Activated T-helper 2 cell treated with anti-CD3 and anti-CD28 coated beads, Interferon-gamma antibody, Interleukin-2, Interleukin-4, amounts not matched to agents 10 μg/mL and 5 μg/mL and 100 μg/mL, durations not matched to agents 14 hours and 24 hours and 36 hours (primary cell): Measurements from ENCODE around the gene SCYGR7. TPM values are rescaled to one million over a fixed set of nuclear protein-coding genes. Genes with fewer than 3 reads are reported as not detected.
"Not testable (repeated sequence)": the region's sequence is repeated elsewhere in the genome, so short reads cannot be mapped to it uniquely, and the experiment has no call there.

Experiments used
- DNase-seq: peaks from one replicate; pipeline ENCODE4 v3.0.0; 2021; ENCODE audit warnings: low spot score
- H3K27ac Mint-ChIP-seq: one replicate; pipeline ENCODE4 v1.8.0; 2021; ENCODE audit warnings: mixed read lengths
- H3K27me3 Mint-ChIP-seq: one replicate; pipeline ENCODE4 v1.8.0; 2021; ENCODE audit warnings: low read depth, mixed read lengths
- H3K36me3 Mint-ChIP-seq: one replicate; pipeline ENCODE4 v1.8.0; 2021; ENCODE audit warnings: low read depth, mixed read lengths
- H3K4me1 Mint-ChIP-seq: one replicate; pipeline ENCODE4 v1.8.0; 2021; ENCODE audit warnings: low read depth, mixed read lengths
- H3K4me3 Mint-ChIP-seq: one replicate; pipeline ENCODE4 v1.8.0; 2021; ENCODE audit warnings: low read depth, mild to moderate bottlenecking, moderate library complexity, mixed read lengths
- H3K9me3 Mint-ChIP-seq: one replicate; pipeline ENCODE4 v1.8.0; 2021; ENCODE audit warnings: mixed read lengths
- intact Hi-C: fragments of 100-400 bp; cut with micrococcal nuclease; formaldehyde crosslinking; loops from one replicate; pipeline ENCODE4 v1.15.1; 2023
- total RNA-seq: library from RNA; stranded (reverse); gene quantifications from 2 replicates; pipeline ENCODE4 v1.2.3, GENCODE V29; 2022

Gene SCYGR7
- total RNA-seq, 1 donor from 2014 or later = not detected

GRCh38 chr2:227719641-227720040, 8.5 kb upstream of the SCYGR7 start:
- Mint-ChIP-seq H3K9me3 (no peaks in the 10 kb centered on the region), H3K27me3 (peaks cover 6% of the 10 kb centered on the region), H3K4me1 (no peaks in the 10 kb centered on the region), H3K36me3 (no peaks in the 10 kb centered on the region), H3K4me3 (no peak overlapping the region), H3K27ac (no peak overlapping the region)
- DNase-seq = no peak
- intact Hi-C loops = no loop called here

GRCh38 chr2:227720680-227721079, 7.5 kb upstream of the SCYGR7 start:
- no peaks in the 10 kb centered on the region for H3K9me3 Mint-ChIP-seq
- no peak for DNase-seq
- H3K36me3 Mint-ChIP-seq = no peaks in the 10 kb centered on the region
- intact Hi-C loops = no loop called here
- H3K4me3 Mint-ChIP-seq = no peak overlapping the region
- H3K27ac Mint-ChIP-seq = no peak overlapping the region
- no peaks in the 10 kb centered on the region for H3K4me1 Mint-ChIP-seq
- H3K27me3 Mint-ChIP-seq = peaks cover 6% of the 10 kb centered on the region

- H3K4me3 Mint-ChIP-seq, H3K27me3 Mint-ChIP-seq, H3K27ac Mint-ChIP-seq, DNase-seq, intact Hi-C loops, H3K9me3 Mint-ChIP-seq, H3K4me1 Mint-ChIP-seq, H3K36me3 Mint-ChIP-seq: not testable (repeated sequence)
Observed at GRCh38 chr2:227722821-227723220, 5.3 kb upstream of the SCYGR7 start.

- H3K4me3 Mint-ChIP-seq = no peak within 1 kb of the TSS
- H3K4me1 Mint-ChIP-seq = no peaks in the 10 kb centered on the region
- H3K27ac Mint-ChIP-seq = no peak within 1 kb of the TSS
- no peaks in the 10 kb centered on the region for H3K36me3 Mint-ChIP-seq
- DNase-seq = no peak
- intact Hi-C loops = no loop called here
- no peaks in the 10 kb centered on the region for H3K27me3 Mint-ChIP-seq
- H3K9me3 Mint-ChIP-seq = no peaks in the 10 kb centered on the region
Observed at GRCh38 chr2:227724394-227725039, 3.6 kb upstream of the SCYGR7 start, which contains the start of gene SCYGR6. TSS of gene SCYGR6 (minus strand) at chr2:227724757. CDS start at chr2:227724757, 0 bp downstream.

- no peaks in the 10 kb centered on the region for H3K9me3 Mint-ChIP-seq
- DNase-seq = no peak
- H3K36me3 Mint-ChIP-seq = no peaks in the 10 kb centered on the region
- no peaks in the 10 kb centered on the region for H3K27me3 Mint-ChIP-seq
- no peak overlapping the region for H3K4me3 Mint-ChIP-seq
- H3K27ac Mint-ChIP-seq = no peak overlapping the region
- no peaks in the 10 kb centered on the region for H3K4me1 Mint-ChIP-seq
- intact Hi-C loops = no loop called here
Observed at GRCh38 chr2:227739351-227739750, 11.2 kb downstream of the SCYGR7 start.

GRCh38 chr2:227740705-227741104, 12.6 kb downstream of the SCYGR7 start:
- H3K9me3 Mint-ChIP-seq, H3K36me3 Mint-ChIP-seq, H3K4me1 Mint-ChIP-seq, H3K27me3 Mint-ChIP-seq, DNase-seq, H3K4me3 Mint-ChIP-seq, intact Hi-C loops, H3K27ac Mint-ChIP-seq: not testable (repeated sequence)

GRCh38 chr2:227745594-227745993, 17.5 kb downstream of the SCYGR7 start, which contains the start of gene SCYGR8:
TSS of gene SCYGR8 (plus strand) at chr2:227745894. CDS start at chr2:227745894, 0 bp downstream.
- DNase-seq = no peak
- intact Hi-C loops = no loop called here
- Mint-ChIP-seq H3K4me1 (no peaks in the 10 kb centered on the region), H3K27me3 (no peaks in the 10 kb centered on the region), H3K27ac (no peak within 1 kb of the TSS), H3K4me3 (no peak within 1 kb of the TSS), H3K36me3 (no peaks in the 10 kb centered on the region), H3K9me3 (no peaks in the 10 kb centered on the region)

GRCh38 chr2:227748079-227748478, 19.9 kb downstream of the SCYGR7 start:
- Mint-ChIP-seq H3K9me3 (no peaks in the 10 kb centered on the region), H3K4me1 (no peaks in the 10 kb centered on the region), H3K36me3 (no peaks in the 10 kb centered on the region), H3K27ac (no peak overlapping the region), H3K27me3 (no peaks in the 10 kb centered on the region), H3K4me3 (no peak overlapping the region)
- intact Hi-C loops = no loop called here
- DNase-seq = no peak

- intact Hi-C loops, H3K27me3 Mint-ChIP-seq, H3K4me1 Mint-ChIP-seq, H3K27ac Mint-ChIP-seq, DNase-seq, H3K4me3 Mint-ChIP-seq, H3K36me3 Mint-ChIP-seq, H3K9me3 Mint-ChIP-seq: not testable (repeated sequence)
Observed at GRCh38 chr2:227756261-227756660, 28.1 kb downstream of the SCYGR7 start.

- no peaks in the 10 kb centered on the region for H3K36me3 Mint-ChIP-seq
- H3K4me3 Mint-ChIP-seq = no peak overlapping the region
- H3K27ac Mint-ChIP-seq = no peak overlapping the region
- intact Hi-C loops = loop anchor here (10.0 kb wide), 1 partner anchor 285 kb away; the partner anchor contains the start of gene AGFG1
- no peak for DNase-seq
- H3K4me1 Mint-ChIP-seq = no peaks in the 10 kb centered on the region
- H3K9me3 Mint-ChIP-seq = no peaks in the 10 kb centered on the region
- H3K27me3 Mint-ChIP-seq = no peaks in the 10 kb centered on the region
Observed at GRCh38 chr2:227759411-227760118, 31.4 kb downstream of the SCYGR7 start.

- Mint-ChIP-seq H3K9me3 (no peaks in the 10 kb centered on the region), H3K36me3 (no peaks in the 10 kb centered on the region), H3K27me3 (no peaks in the 10 kb centered on the region), H3K4me1 (no peaks in the 10 kb centered on the region), H3K27ac (no peak overlapping the region), H3K4me3 (no peak overlapping the region)
- no peak for DNase-seq
- intact Hi-C loops = loop anchor here (10.0 kb wide), 1 partner anchor 287 kb away; the partner anchor contains the start of gene AGFG1
Observed at GRCh38 chr2:227761740-227762476, 33.8 kb downstream of the SCYGR7 start.

- intact Hi-C loops = loop anchor here (1.0 to 10.0 kb wide), 4 partner anchors 108 to 634 kb away; partner anchors contain the start of gene AGFG1
- Mint-ChIP-seq H3K27ac (no peak overlapping the region), H3K36me3 (no peaks in the 10 kb centered on the region)
Observed at GRCh38 chr2:227765788-227766372, 37.7 kb downstream of the SCYGR7 start.

More at GRCh38 chr2:227765788-227766372, 37.7 kb downstream of the SCYGR7 start:
- Mint-ChIP-seq H3K4me1 (no peaks in the 10 kb centered on the region), H3K4me3 (no peak overlapping the region), H3K9me3 (no peaks in the 10 kb centered on the region), H3K27me3 (no peaks in the 10 kb centered on the region)
- no peak for DNase-seq
